Neutrophil (primary cell): Measurements from ENCODE around the gene BOC.

ENCODE experiments used
- H3K27ac ChIP-seq: fragments of 200-600 bp; sonication (generic); 2 replicates; pipeline ENCODE4 v1.5.1; 2016; ENCODE audit warnings: mild to moderate bottlenecking, moderate library complexity
- H3K27me3 ChIP-seq: fragments of 200-600 bp; sonication (generic); 2 replicates; pipeline ENCODE4 v1.6.0; 2016; ENCODE audit warnings: mild to moderate bottlenecking
- H3K36me3 ChIP-seq: fragments of 200-600 bp; sonication (generic); 2 replicates; pipeline ENCODE4 v1.5.1; 2017
- H3K4me1 ChIP-seq, 2 experiments: fragments of 200-600 bp in 1 of 2; sonication (generic) in 1 of 2; 1 replicate in 1 of 2; 2 replicates in 1 of 2; pipeline versions ENCODE4 v1.5.1 to v1.6.1; 2013 to 2016; ENCODE audit warnings: low read depth in 1 of 2, low read length in 1 of 2, mild to moderate bottlenecking in 1 of 2, moderate library complexity in 1 of 2; ENCODE audit not compliant: control insufficient read depth in 1 of 2, insufficient read depth in 1 of 2
- H3K4me3 ChIP-seq, 2 experiments: fragments of 200-600 bp in 1 of 2; sonication (generic) in 1 of 2; 1 replicate in 1 of 2; 2 replicates in 1 of 2; pipeline ENCODE4 v1.5.1; 2013 to 2016; ENCODE audit warnings: low read depth in 1 of 2, low read length in 1 of 2, mild to moderate bottlenecking in 1 of 2, moderate library complexity in 1 of 2
- H3K9me3 ChIP-seq: fragments of 200-600 bp; sonication (generic); 2 replicates; pipeline ENCODE4 v1.5.1; 2016
- CTCF ChIP-seq: fragments of 200-600 bp; sonication (generic); IDR thresholded peaks from 2 replicates; pipeline ENCODE4 v1.5.1; 2016; ENCODE audit warnings: antibody characterized with exemption

BOC gene

DNA sequence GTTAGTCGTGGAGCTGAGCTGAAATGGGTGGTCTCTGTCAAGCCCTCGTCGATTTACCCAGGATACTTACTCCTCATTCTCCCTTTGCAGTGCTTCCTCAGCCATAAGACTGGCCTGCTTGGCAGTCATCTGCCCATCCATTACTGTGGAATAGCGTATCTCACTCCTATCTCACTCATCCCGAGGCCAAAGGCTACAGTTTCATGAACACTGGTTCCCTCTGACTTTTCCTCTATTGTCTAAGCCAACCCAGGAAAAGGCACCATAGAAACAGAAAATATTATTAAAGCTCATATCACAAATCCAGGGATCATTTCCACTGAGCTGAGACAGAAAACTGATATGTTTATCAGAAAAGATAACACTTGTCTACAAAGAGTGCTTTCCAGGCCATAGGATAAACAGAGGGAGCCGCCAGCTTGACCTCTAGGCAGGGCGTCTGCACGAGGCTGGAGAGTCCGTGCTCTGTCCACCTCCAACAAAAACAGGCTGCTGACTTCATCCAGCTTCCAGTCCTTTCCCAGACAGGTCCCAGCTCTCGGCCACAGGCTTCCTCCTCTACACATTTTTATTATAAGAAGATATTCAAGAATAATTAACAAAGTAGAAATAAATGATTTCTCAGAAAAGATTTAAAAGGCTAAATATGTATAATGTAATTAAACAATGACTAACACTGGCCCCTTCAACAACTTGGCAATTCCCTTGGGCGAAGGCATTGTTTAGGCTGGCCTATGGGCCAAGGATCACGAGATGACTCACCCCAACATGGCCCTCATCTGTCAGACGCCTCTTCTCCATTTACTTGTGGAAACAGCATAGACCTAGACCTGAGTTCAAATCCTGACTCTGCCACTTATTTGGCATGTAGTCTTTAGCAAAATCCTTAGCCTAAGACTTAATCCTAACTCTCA lies 27.4 kb upstream of the BOC start:
- no peaks in the 10 kb centered on the region for H3K9me3 ChIP-seq
- no peaks in the 10 kb centered on the region for H3K4me1 ChIP-seq
- H3K4me3 ChIP-seq, result no peak overlapping the region
- TF ChIP-seq CTCF, result no peak
- H3K27ac ChIP-seq, result no peak overlapping the region
- H3K27me3 ChIP-seq, result no peaks in the 10 kb centered on the region
- H3K36me3 ChIP-seq, result no peaks in the 10 kb centered on the region

GRCh38 chr3:113185194-113185835 lies 26.0 kb upstream of the BOC start:
- no peaks in the 10 kb centered on the region for H3K9me3 ChIP-seq
- H3K27me3 ChIP-seq, result no peaks in the 10 kb centered on the region
- H3K36me3 ChIP-seq, result no peaks in the 10 kb centered on the region
- TF ChIP-seq CTCF, result no peak
- no peak overlapping the region for H3K27ac ChIP-seq
- H3K4me1 ChIP-seq, result no peaks in the 10 kb centered on the region
- H3K4me3 ChIP-seq, result no peak overlapping the region

GRCh38 chr3:113186566-113186965 lies 24.8 kb upstream of the BOC start:
- no peaks in the 10 kb centered on the region for H3K27me3 ChIP-seq
- no peak for TF ChIP-seq CTCF
- no peak overlapping the region for H3K4me3 ChIP-seq
- no peaks in the 10 kb centered on the region for H3K4me1 ChIP-seq
- H3K27ac ChIP-seq, result no peak overlapping the region
- no peaks in the 10 kb centered on the region for H3K9me3 ChIP-seq
- no peaks in the 10 kb centered on the region for H3K36me3 ChIP-seq

GRCh38 chr3:113193288-113193687 lies 18.1 kb upstream of the BOC start:
- Histone ChIP-seq H3K36me3 (no peaks in the 10 kb centered on the region), H3K27me3 (no peaks in the 10 kb centered on the region), H3K4me1 (no peaks in the 10 kb centered on the region), H3K27ac (no peak overlapping the region), H3K9me3 (no peaks in the 10 kb centered on the region), H3K4me3 (no peak overlapping the region)
- TF ChIP-seq CTCF, result no peak

- no peaks in the 10 kb centered on the region for H3K36me3 ChIP-seq
- H3K9me3 ChIP-seq, result no peaks in the 10 kb centered on the region
- H3K4me1 ChIP-seq, result no peaks in the 10 kb centered on the region
- no peak overlapping the region for H3K4me3 ChIP-seq
- TF ChIP-seq CTCF, result no peak
- no peak overlapping the region for H3K27ac ChIP-seq
- H3K27me3 ChIP-seq, result no peaks in the 10 kb centered on the region
Observed at GRCh38 chr3:113193719-113194118, 17.6 kb upstream of the BOC start.
